SK-N-MC (cell line): Measurements from ENCODE around the gene PARG.
A peak's percentile ranks its signal among the peaks of the same experiment; 100 is the strongest.
"Not testable (repeated sequence)": the region's sequence is repeated elsewhere in the genome, so short reads cannot be mapped to it uniquely, and the experiment has no call there.

Experiments
- DNase-seq: peaks from one replicate; pipeline ENCODE4 v3.0.0-alpha.2; 2011; ENCODE audit warnings: low read depth, low spot score
- H3K27ac ChIP-seq: fragments of 200-600 bp; sonication (generic); 2 replicates; pipeline ENCODE4 v1.5.1; 2016; ENCODE audit warnings: mixed run types
- H3K36me3 ChIP-seq: fragments of 200-600 bp; sonication (generic); 2 replicates; pipeline ENCODE4 v1.6.1; 2017; ENCODE audit warnings: antibody characterized with exemption, low read length, mixed read lengths; ENCODE audit not compliant: insufficient read depth
- H3K4me3 ChIP-seq: fragments of 200-600 bp; sonication (generic); 2 replicates; pipeline ENCODE4 v1.5.1; 2016
- H3K9ac ChIP-seq: fragments of 200-600 bp; sonication (generic); 2 replicates; pipeline ENCODE4 v1.8.0; 2017; ENCODE audit warnings: mixed run types, mixed read lengths; ENCODE audit not compliant: insufficient read length
- H3K9me3 ChIP-seq: fragments of 200-600 bp; sonication (generic); 2 replicates; pipeline ENCODE4 v1.6.1; 2017; ENCODE audit warnings: low read depth, mild to moderate bottlenecking, antibody characterized with exemption, low read length, moderate library complexity, mixed read lengths
- POLR2AphosphoS5 ChIP-seq: IDR thresholded peaks from 2 replicates; pipeline ENCODE4 v1.6.1; 2012; ENCODE audit warnings: mild to moderate bottlenecking, low read depth, low read length, borderline replicate concordance

Gene PARG

GRCh38 chr10:49941447-49942338 is at the start of gene PARG, which contains the start of gene TIMM23B:
Gene PARG (minus strand): TSS chr10:49942027. CDS start chr10:49941725, 302 bp downstream.
Gene TIMM23B (plus strand): TSS chr10:49942053. CDS start chr10:49942195, 142 bp downstream.
- not testable (repeated sequence) for H3K36me3 ChIP-seq, H3K9me3 ChIP-seq, DNase-seq, H3K27ac ChIP-seq
- peak within 1 kb of the TSS; percentile 89 for H3K9ac ChIP-seq
- TF ChIP-seq POLR2AphosphoS5, result peak; percentile 70
- peak within 1 kb of the TSS; percentile 80 for H3K4me3 ChIP-seq

- not testable (repeated sequence) for H3K9me3 ChIP-seq, H3K27ac ChIP-seq, DNase-seq, H3K4me3 ChIP-seq, H3K9ac ChIP-seq, H3K36me3 ChIP-seq
Observed at GRCh38 chr10:49988376-49988775, 46.5 kb upstream of the PARG start, which contains the start of gene AGAP6. Gene AGAP6 (plus strand): TSS chr10:49988406. CDS start chr10:49988716, 310 bp downstream.

GRCh38 chr10:49987207-49987606 is 45.4 kb upstream of the PARG start:
- H3K36me3 ChIP-seq, H3K27ac ChIP-seq, H3K9me3 ChIP-seq, DNase-seq, H3K9ac ChIP-seq, H3K4me3 ChIP-seq: not testable (repeated sequence)

- H3K36me3 ChIP-seq, result not testable (repeated sequence)
Observed at GRCh38 chr10:49977756-49978155, 35.9 kb upstream of the PARG start.

GRCh38 chr10:49972094-49972493 is 30.3 kb upstream of the PARG start:
- not testable (repeated sequence) for H3K9me3 ChIP-seq

More at GRCh38 chr10:49977756-49978155, 35.9 kb upstream of the PARG start:
- H3K4me3 ChIP-seq, H3K9ac ChIP-seq, H3K9me3 ChIP-seq, DNase-seq, H3K27ac ChIP-seq: not testable (repeated sequence)

GRCh38 chr10:49971466-49971865 is 29.6 kb upstream of the PARG start:
- not testable (repeated sequence) for H3K9me3 ChIP-seq, H3K4me3 ChIP-seq, H3K36me3 ChIP-seq, H3K9ac ChIP-seq, DNase-seq, H3K27ac ChIP-seq

More at GRCh38 chr10:49972094-49972493, 30.3 kb upstream of the PARG start:
- DNase-seq, H3K27ac ChIP-seq, H3K36me3 ChIP-seq, H3K9ac ChIP-seq, H3K4me3 ChIP-seq: not testable (repeated sequence)

- H3K36me3 ChIP-seq, H3K4me3 ChIP-seq, DNase-seq, H3K9me3 ChIP-seq, H3K9ac ChIP-seq, H3K27ac ChIP-seq: not testable (repeated sequence)
Observed at GRCh38 chr10:49970331-49970857, 28.6 kb upstream of the PARG start.

DNA sequence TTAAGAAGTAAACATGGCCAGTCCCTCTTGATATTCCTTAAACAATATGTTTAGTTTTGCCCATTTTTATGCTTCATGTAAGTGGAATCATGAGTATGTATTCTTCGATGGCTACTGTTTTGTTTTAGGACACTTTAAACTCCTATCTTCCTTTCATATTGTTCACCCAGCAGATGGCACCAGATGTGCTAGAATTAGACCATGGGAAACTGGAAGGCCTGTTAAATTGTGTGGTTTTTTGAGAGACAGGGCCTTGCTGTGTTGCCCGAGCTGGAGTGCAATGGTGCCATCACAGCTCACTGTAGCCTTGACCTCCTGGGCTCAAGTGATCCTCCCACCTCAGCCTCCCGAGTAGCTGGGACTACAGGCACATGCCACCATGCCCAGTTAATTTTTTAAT is 11.3 kb upstream of the PARG start:
- not testable (repeated sequence) for H3K9ac ChIP-seq, H3K27ac ChIP-seq, H3K4me3 ChIP-seq, DNase-seq, H3K36me3 ChIP-seq, H3K9me3 ChIP-seq

- H3K9ac ChIP-seq, H3K9me3 ChIP-seq, DNase-seq, H3K4me3 ChIP-seq, H3K36me3 ChIP-seq, H3K27ac ChIP-seq: not testable (repeated sequence)
Observed at GRCh38 chr10:49952006-49952405, 10.2 kb upstream of the PARG start.

- H3K4me3 ChIP-seq, H3K27ac ChIP-seq, H3K9me3 ChIP-seq, H3K9ac ChIP-seq, H3K36me3 ChIP-seq, DNase-seq: not testable (repeated sequence)
Observed at GRCh38 chr10:49948737-49949136, 6.9 kb upstream of the PARG start.

- H3K9ac ChIP-seq, DNase-seq, H3K4me3 ChIP-seq, H3K27ac ChIP-seq, H3K9me3 ChIP-seq, H3K36me3 ChIP-seq: not testable (repeated sequence)
Observed at GRCh38 chr10:49948142-49948541, 6.3 kb upstream of the PARG start.

GRCh38 chr10:49943607-49944006 is 1.8 kb upstream of the PARG start:
- not testable (repeated sequence) for H3K9ac ChIP-seq, H3K27ac ChIP-seq, H3K4me3 ChIP-seq

GRCh38 chr10:49942339-49942705 is 495 bp upstream of the PARG start:
- H3K9me3 ChIP-seq, DNase-seq, H3K36me3 ChIP-seq, H3K27ac ChIP-seq: not testable (repeated sequence)
- Histone ChIP-seq H3K4me3 (peak overlapping the region; percentile 80), H3K9ac (peak overlapping the region; percentile 89)

More at GRCh38 chr10:49943607-49944006, 1.8 kb upstream of the PARG start:
- H3K36me3 ChIP-seq, DNase-seq, H3K9me3 ChIP-seq: not testable (repeated sequence)

GRCh38 chr10:49931959-49932728 is 9.7 kb downstream of the PARG start:
- not testable (repeated sequence) for H3K36me3 ChIP-seq, H3K9ac ChIP-seq, H3K27ac ChIP-seq, H3K9me3 ChIP-seq, DNase-seq, H3K4me3 ChIP-seq
